Measurements from ENCODE around the gene ARHGEF18.
"Not testable (repeated sequence)": the region's sequence is repeated elsewhere in the genome, so short reads cannot be mapped to it uniquely, and the experiment has no call there.

Gene ARHGEF18

DNA sequence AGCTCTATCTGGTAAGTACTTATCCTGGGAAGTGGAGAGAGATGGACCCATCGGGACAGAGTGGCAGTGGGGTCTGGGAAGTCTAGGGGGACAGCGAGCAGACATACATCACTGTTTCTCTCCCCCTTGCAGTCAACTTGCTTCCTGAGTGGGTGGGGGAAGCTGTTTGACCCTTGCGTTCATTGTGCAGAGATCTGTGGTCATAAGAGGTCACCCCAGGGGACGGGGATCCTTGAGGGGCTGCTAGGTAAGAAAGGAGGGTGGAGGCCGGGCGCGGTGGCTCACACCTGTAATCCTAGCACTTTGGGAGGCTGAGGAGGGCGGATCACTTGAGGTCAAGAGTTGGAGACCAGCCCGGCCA lies 474 bp downstream of the ARHGEF18 start:
- no peak for DNase-seq

DNA sequence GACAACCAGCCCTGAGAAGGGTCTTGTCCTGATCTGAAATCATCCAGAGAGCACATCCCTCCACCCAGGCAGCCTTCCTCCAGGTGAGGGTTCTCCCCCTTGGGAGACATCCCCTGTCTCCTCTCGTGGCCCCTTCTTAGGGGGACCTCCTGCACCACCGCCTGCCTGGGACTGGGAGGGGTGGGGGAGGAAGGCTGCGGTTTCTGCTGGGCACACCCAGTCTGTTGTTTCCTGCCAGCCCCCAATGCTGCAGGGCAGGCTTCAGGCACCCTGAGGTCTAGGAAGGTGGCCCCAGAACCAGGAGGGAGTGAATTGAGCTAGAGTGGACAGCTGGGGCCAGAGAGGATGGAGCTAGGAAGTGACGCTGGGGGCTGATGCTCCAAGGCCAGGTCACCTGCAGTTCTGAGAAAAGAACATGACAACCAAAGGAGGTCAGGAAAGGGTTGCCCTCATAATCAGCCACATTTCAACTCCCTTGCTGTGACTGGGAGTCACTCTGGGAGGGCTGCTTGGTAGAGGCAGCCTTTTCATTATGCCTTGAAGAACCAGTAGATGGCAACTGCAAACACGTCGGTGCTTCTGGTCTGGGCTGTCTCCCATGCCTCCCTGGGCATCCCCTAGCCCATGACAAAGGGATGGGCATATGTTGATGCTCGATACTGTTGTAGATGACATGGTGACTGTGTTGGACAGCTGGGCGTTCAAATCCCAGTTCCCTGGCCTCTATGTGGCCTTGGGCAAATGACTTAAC lies 1.4 kb downstream of the ARHGEF18 start:
- no peak for DNase-seq

DNA sequence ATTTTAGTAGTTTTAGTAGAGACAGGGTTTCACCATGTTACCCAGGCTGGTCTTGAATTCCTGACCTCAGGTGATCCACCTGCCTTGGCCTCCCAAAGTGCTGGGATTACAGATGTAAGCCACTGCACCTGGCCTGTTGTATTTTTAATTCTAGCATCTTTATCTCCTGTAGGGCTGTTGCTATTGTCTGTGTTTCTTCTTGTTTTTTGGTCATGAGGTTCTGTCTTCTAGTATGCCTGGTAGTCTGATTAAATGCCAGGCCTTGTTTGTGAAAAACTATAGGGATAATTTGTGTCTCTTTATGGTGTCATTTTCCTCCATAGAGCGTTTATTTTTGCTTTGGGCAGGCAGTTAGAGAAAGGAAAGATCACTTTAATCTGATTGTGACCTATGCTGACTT lies 3.1 kb downstream of the ARHGEF18 start:
- DNase-seq, result no peak

DNA sequence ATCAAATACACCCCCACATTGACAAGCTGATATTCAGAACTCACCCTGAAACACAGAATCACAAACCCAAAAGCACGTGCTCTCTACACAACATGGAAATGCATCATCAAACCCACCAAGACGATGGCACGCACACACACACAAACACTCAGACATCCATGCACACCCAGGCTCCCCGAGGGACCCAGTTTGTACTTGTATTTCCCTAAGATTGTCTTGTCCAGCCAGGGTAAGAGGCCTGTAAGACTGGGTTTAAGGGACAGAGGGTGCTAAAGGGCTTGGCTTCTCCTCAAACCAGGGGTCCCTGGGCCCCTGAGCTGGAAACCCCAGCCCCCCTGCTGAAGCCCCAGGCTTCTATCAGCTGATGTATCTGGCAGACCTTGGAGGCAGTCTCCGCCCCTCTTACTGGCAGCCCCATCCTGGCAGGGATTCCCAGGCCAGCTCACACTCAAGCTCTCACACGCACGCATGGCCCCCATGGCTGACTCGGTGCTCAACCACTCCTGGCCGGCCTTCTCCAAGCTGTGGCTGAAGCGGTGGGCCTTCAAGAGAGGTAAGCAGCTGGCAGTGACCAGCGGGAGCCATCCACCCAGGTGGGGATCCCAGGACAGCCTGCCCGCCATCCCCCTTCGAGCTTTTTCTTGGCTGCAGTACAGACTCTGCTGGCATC lies 6.5 kb downstream of the ARHGEF18 start:
- no peak for DNase-seq

DNA sequence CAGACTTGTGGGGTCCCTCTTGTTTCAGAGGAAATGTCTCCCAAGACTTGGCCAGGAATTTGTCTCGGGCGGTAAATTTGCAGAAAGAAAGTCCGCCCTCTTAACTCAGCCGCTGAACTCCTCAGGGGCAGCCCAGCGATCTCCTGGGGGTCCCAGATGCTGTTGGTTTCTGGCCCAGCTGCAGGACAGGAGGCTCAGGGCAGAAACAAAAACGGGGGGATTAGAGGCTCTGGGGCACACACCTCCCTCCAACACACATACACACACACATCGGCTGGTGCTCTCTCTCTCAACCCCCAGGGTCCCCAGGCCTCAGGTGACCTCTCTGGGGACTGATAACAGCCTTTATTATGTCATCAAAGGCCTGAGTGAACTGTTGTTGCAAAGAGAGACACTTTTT lies 7.1 kb downstream of the ARHGEF18 start:
- no peak for DNase-seq

DNA sequence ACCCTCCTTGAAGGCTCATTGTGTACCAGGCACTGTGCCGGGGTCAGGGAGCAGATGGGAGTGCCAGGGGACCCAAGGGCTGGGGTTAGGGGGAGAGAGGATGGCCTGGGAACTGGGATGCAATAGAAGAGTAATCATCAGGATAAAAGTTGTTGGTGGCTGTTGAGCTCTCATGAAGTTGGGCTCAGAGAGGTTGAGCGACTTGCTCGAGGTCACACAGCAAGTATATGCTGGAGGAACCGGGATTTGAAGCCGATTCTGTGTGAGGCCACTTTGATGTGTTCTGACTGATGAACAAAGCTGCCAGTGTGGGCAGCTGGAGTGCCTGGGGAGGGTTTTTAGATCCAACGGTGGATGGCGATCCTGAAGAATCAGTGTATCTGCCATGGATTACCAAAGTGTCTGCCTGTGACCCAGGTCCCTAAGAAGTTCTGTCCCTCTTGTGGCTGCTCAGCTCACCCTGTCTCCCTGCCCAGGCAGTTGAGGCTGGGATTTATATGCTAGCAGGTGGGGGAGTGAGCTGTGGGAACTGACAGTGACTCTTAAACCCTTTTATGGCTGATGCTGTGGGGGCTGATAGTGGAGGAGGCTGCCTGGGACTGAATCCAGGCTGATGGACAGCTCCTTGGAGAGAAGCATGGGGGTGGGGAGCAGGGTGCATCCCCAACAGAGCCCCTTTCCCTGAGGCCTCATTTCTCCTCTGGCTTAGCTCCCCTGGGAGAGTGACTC lies 8.3 kb downstream of the ARHGEF18 start:
- DNase-seq, result no peak

DNA sequence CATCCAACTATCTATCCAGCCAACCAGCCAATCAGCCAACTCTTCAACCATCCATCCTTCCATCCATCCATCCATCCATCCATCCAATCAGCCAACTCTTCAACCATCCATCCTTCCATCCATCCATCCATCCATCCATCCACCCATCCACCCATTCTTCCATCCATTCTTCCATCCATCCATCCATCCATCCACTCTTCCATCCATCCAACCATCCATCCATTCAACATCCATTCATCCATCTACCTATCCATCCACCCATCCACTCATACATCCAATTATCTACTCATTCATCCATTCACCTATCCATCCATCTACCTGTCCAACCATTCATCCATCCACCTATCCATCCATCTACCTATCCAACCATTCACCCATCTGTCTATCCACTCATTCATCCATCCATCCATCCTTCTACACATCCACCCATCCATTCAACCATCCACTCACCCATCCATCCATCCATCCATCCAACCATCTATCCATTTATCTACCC lies 9.4 kb downstream of the ARHGEF18 start:
- no peak for DNase-seq

DNA sequence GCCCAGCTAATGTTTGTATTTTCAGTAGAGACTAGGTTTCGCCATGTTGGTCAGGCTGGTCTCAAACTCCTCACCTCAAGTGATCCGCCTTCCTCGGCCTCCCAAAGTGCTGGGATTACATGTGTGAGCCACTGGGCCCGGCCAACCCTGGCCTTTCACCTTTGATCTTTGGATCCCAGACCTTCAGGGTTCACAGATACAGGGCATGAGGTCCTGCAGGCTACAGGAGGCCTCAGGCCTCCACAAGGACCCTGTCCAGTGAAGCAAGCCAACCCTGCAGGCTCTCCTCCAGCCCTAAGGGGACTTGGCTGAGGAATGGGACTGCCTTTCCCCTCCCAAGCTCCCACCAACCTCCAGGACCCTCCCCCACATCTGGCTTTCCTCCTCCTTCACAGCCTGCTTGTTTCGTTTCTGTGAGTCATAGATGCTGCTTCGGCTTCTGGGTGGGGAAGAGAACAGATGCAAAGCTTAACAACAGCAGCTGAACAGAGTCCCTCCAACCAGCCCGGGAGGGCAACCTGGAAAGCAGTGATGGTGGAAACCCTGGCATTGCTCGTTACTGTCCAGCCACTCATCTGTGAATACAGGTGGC lies 11.8 kb downstream of the ARHGEF18 start:
- DNase-seq, result no peak

DNA sequence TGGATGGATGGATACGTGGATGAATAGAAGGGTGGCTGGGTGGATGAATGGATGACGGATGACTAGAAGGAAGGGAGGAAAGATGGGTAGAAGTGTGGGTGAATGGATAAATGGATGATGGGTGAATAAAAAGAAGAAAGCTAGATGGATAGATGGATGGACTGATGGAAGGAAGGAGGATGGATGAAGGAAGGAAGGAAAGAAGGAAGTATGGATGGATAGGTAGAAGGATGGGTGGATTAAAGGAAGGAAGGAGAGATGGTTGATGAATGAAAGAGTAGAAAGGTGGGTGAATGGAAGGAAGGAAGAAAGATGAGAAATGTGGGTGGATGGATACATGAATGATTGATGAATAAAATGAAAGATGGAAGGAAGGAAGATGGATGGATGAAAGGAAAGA lies 14.5 kb downstream of the ARHGEF18 start:
- no peak for DNase-seq

DNA sequence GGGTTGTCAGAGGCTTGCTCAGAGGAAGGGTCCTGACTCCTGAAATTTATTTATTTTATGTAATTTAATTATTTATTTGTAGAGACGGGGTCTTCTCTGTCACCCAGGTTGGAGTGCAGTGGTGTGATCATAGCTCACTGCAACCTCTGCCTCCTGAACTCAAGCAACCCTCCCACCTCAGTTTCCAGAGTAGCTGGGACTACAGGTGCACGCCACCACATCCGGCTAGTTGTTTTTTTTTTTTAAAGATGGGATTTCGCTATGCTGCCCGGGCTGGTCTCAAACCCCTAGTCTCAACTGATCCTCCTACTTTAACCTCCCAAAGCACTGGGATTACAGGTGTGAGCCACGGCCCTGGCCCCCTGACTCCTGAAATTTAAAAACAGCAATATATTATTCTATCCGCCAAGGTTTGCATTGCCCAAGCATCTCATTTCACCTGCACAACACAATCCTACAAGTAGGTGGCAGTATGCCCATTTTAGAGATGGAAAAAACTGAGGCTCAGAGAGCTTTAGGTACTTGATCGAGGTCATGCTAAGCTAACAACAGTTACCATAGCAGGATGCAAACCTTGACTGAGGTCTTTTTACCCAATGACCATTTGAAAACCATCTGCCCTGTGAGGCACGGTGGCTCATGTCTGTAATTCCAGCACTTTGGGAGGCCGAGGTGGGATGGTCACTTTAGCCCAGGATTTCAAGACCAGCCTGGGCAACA lies 18.1 kb downstream of the ARHGEF18 start:
- no peak for DNase-seq

DNA sequence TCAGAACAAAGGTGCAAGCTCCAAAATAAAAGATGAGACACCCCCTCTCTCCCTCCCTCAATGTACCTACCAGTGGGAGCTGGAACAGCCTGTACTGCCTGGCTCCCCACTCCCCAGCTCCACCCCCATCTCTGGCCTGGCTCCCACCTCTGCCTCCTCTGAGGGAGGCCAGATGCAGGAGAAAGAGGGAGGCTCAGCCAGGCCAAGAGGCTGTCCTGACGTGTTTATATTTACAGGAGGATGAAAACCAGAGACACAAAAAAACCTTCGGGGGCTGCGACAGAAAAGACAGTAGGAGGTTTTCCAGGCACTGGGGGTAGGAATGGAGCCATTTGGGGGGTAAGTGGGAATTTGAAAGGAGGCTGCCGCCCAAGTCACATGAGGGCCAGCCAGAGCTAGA lies 19.7 kb downstream of the ARHGEF18 start:
- no peak for DNase-seq

DNA sequence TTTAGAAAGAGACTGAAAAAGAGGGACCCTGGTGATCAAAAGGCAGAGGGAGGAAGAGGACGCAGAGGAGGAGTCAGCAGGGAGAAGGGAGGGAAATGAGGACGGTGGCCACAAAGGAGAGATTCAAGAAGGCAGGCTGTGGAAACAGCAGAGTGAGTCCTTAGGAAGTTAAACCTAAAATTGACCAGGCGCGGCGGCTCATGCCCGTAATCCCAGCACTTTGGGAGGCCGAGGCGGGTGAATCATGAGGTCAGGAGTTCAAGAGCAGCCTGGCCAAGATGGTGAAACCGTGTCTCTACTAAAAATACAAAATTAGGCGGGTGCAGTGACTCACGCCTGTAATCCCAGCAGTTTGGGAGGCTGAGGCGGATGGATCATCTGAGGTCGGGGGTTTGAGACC lies 20.1 kb downstream of the ARHGEF18 start:
- DNase-seq, result not testable (repeated sequence)

DNA sequence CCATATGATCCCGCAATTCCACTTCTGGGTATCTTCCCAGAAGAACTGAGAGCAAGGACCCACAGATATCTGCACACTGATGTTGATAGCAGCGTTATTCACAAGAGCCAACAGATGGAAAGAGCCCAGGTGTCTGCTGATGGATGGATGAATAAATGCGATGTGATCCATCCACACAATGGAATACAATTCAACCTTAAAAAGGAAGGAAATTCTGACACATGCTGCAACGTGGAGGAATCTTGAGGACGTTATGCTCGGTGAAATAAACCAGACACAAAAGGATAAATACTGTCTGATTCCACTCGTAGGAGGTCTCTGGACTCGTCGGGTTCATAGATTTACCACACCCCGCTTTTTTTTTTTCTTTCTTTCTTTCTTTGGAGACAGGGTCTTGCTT lies 21.8 kb downstream of the ARHGEF18 start:
- DNase-seq, result no peak

DNA sequence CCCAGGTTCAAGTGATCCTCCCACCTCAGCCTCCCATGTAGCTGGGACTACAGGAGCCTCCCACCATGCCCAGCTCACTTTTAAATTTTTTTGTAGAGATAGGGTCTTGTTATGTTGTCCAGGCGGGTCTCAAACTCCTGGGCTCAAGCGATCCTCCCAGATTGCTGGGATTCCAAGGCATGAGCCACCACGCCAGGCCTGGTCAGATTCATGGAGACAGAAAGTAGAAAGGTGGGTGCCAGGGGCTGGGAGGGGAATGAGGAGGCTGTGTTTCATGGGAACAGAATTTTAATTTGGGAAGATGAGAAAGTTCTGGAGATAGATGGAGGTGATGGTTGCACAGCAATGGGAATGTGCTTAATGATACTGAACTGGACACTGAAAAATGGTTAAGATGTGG lies 22.3 kb downstream of the ARHGEF18 start:
- no peak for DNase-seq

DNA sequence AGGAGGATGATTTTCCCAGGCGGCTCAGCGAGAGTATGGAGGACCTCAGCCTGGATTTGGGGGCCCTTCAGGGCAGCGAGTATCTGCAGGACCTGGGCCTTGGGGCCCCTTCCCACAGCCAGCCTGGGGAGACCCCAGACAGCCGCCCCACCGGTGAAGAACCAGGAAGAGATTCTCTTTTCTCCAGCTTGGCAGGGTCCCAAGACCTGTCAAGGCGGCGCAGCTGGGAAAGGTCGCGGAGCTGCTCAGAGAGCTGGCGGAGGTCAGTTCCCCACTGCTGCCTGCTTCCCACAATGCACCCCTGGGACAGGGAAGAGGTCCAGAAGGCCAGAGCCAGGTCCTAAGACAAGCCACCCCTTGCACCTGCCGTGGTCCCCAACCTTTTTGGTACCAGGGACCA lies 24.1 kb downstream of the ARHGEF18 start:
- no peak for DNase-seq

DNA sequence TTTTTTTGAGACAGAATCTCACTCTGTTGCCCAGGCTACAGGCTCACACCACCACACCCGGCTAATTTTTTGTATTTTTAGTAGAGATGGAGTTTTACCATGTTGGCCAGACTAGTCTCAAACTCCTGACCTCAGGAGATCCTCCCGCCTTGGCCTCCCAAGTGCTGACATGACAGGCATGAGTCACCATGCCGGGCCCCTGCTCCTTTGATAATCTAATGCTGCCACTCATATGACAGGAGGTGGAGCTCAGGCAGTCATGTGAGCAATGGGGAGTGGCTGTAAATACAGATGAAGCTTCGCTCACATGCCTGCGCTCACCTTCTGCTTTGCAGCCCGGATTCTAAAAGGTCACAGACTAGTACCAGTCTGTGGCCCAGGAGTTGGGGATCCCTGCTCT lies 25.1 kb downstream of the ARHGEF18 start:
- no peak for DNase-seq

DNA sequence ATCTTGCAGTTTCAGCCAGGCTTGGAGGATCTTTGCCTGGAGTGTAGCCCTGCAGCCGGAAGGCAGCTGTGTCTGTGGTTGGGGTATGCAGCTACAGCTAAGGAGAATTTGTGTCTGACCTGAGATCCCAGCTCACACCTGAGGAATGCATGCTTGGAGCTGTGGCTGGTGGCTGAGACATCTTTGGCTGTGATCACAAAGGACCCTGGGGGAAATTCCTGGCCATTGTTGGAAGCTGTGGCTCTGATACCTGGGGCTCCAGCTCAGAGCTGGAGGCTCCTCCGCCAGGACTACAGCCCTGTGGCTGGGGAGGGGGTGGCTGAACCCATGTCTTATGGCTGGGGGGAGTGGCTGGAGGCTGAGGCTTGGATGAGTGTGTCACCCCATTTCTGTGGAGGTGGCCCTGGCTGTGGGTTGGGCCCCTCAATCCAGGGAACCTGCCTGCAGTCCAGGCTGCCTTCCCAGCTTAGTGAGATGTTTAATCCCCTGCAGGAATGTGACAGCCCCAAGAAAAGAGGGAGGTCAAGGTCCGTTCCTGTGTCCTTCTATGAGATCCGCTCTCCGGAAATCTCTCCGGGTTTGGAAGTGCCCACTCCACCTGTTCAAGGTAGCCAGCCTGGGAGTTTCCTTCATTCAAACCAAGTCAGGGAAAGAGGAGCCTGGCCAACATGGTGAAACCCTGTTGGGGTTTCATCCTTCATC lies 27.6 kb downstream of the ARHGEF18 start:
- no peak for DNase-seq

DNA sequence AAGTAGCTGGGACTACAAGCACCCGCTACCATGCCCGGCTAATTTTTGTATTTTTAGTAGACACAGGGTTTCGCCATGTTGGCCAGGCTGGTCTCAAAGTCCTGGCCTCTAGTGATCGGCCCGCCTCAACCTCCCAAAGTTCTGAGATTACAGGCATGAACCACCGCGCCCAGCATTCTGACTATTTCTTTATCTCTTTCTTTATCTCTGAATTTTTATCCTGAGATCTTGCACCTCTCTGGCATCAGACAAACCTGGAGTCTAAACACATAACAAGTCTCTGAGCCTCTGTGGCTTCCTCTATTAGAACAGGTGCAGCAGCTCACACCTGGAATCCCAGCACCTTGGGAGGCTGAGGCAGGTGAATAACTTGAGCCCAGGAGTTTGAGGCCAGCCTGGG lies 28.5 kb downstream of the ARHGEF18 start:
- DNase-seq, result no peak

DNA sequence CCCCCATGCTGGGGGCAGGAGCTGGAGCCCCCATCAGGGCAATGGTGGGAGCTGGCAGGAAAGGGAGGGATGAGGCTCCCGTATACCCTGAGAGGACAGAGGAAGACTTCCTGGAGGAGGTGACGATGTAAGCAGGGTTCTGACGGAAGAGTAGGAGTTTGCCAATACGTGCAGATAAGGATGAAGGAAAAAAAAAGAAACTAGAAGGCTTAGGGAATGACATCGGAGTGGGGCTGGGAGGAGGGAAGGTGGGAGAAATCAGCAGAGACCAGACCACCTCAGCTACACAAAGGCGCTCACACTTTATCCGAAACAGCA lies 32.3 kb downstream of the ARHGEF18 start:
- no peak for DNase-seq

DNA sequence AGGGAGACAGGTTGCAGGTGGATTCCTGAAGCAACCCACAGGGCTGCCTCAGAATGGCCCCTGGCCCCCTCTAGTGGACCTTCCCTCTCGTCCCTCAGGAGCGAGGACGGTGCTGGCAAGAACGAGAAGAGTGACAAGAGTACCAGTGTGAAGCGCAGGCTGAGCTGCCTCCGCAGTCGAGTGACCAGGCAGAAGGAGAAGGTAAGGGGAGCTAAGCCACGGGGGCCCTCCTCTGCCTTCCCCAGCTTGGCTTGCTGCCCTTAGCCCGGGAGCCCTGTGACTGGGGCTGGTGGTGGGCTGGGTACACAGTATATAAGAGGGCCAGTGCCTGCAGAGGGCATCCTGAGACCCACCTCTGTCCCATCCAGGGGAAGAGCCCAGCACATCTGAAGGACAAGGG lies 34.0 kb downstream of the ARHGEF18 start:
- DNase-seq, result no peak

DNA sequence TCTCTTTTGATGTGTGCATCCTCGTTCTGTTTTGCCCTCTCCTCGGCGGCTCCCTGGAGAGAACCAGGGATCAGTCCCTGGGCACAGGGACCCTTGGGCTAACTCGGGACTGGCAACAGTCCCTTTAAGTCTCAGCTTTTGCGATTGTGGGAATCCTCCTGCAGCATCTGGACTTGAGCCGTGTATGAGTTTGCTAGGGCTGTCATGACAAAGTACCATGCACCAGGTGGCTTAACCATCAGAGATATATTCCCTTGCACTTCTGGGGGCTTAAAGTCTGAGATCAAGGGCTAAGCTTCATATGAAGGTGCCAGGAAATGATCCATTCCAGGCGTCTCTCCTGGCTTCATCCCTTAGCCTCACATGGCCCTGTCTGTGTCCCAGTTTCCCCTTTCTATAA lies 34.5 kb downstream of the ARHGEF18 start:
- no peak for DNase-seq

DNA sequence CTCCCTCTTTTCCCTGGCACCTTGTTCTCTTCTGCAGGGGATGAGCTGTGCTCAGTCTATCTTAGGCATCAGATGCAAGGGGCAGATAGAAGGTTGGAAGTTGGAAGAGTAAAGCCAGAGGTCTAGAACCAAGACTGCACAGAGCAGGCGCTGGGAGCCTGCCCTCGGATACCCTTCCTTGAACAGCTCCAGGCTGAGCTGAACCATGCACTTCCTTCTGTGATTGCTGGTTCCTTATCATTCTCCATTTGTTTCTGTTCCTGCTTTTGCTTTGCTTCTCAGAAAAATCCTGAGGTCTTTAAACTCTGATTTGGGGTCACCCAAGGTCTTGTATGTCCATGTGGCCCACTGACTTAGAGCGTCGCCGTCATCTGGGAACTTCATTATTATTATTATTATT lies 36.3 kb downstream of the ARHGEF18 start:
- no peak for DNase-seq

DNA sequence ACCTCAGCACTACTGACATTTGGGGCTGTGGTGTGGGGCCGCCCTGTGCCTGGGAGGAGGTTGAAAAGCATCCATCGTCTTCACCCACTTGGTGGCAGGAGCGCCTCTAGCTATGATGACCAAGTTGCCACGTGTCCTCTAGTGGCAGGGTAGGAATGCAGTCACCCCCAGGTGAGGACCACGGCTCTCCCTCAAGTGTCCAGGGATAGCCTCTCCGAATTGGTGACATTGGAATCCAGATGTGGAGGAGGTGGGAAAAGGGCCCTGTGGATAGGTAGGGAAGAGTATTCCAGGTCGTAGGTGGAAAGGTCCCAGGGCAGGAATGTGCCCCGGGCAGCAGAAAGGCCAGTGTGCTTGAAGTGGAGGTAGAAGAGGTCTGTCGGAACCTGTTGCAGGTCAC lies 37.6 kb downstream of the ARHGEF18 start:
- DNase-seq, result no peak
